Ramos (cell line): Measurements from ENCODE around the gene WNT4.

Source experiments
- in situ Hi-C: fragments of 300-500 bp; cut with MboI; formaldehyde crosslinking; loops from one replicate; pipeline ENCODE4 v1.14.3; 2022; ENCODE audit warnings: low sequenced_read_pairs; ENCODE audit not compliant: unreplicated experiment

WNT4 gene

GRCh38 chr1:22164841-22165808, 22.2 kb upstream of the WNT4 start:
- in situ Hi-C loops: no loop called here

GRCh38 chr1:22163564-22163963, 20.7 kb upstream of the WNT4 start:
- in situ Hi-C loops: no loop called here

DNA sequence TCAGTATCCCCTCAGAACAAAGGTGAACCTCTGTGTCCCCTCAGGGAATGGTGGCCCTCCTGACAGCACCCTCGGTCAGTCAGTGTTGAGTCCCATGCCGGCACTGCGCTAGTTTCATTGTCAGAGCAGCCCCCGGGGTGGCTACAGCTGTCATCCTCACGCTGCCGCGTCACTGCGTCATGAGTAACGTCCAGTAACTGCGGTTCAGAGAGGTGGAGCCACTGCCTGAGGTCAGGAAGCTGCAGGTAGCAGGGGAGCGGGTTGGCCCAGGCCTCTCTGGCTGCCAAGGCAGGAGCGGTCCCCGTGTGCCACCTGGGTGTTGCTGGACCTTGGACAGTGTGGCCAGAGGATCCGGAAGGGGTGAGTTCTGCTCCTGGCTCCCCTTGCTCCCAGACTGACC, 20.2 kb upstream of the WNT4 start:
- in situ Hi-C loops: no loop called here

DNA sequence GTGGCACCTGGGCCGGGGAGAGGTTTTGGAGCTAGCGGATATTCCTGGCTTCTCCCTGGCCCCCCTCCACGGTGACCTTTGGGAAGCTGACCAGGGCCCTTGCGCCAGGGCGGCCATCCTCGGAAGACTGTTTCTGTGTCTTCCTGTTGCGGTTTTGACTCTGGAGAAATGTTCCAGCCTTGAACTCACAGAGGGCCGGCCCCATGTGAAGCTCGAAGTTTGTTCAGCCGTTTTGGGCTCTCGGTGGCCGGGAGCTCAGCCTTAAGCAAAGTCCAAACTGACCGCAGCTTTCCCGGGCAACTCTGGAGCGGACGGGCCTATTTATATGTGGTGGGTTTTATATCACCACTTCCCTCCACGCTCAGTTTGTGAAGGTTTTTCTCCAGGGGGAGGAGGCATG, 17.0 kb upstream of the WNT4 start:
- in situ Hi-C loops: no loop called here

- in situ Hi-C loops: no loop called here
Measured at GRCh38 chr1:22158654-22159053, 15.8 kb upstream of the WNT4 start.

GRCh38 chr1:22157359-22157966, 14.6 kb upstream of the WNT4 start:
- in situ Hi-C loops: no loop called here

- in situ Hi-C loops: no loop called here
Measured at GRCh38 chr1:22155517-22155916, 12.6 kb upstream of the WNT4 start.

GRCh38 chr1:22154626-22155025, 11.7 kb upstream of the WNT4 start:
- in situ Hi-C loops: no loop called here

- in situ Hi-C loops: no loop called here
Measured at GRCh38 chr1:22153660-22154437, 11.0 kb upstream of the WNT4 start.

- in situ Hi-C loops: no loop called here
Measured at GRCh38 chr1:22150923-22151322, 8.0 kb upstream of the WNT4 start.

DNA sequence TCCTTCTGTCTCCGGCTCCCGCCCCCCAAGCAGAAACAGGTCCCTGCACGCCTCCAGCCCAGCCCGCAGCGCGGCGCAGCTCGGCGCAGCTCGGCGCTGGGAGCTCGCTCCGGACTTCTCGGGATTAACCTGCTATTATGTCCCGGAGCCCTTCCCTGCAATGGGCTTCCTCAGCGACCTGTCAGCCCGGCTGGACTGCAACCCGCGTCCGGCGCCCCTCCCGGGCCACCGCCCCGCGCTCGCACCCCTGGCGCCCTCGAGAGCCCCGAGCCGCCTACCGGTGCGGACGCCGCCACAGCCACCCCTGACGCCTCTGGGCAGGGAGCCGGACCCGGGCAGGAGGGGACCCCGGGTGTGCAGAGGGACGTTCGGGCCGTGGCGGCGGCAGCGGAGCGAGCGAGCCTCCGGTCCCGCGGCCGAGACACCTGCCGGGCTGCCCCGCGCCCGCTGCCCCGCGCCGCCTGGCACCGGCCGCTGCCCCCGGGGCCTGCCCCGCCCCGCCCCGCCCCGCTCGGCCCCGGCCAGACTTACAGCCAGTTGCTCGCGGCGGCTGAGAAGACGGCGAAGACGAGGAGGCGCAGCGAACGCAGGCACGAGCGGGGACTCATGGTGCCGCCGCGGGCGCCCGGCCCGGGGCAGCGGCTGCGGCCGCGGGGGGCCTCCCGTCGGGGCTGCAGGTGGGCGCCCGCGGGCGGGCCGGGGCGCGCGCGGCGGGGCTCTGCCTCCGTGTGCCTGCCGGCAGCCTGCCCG, 407 bp downstream of the WNT4 start:
- in situ Hi-C loops: no loop called here

DNA sequence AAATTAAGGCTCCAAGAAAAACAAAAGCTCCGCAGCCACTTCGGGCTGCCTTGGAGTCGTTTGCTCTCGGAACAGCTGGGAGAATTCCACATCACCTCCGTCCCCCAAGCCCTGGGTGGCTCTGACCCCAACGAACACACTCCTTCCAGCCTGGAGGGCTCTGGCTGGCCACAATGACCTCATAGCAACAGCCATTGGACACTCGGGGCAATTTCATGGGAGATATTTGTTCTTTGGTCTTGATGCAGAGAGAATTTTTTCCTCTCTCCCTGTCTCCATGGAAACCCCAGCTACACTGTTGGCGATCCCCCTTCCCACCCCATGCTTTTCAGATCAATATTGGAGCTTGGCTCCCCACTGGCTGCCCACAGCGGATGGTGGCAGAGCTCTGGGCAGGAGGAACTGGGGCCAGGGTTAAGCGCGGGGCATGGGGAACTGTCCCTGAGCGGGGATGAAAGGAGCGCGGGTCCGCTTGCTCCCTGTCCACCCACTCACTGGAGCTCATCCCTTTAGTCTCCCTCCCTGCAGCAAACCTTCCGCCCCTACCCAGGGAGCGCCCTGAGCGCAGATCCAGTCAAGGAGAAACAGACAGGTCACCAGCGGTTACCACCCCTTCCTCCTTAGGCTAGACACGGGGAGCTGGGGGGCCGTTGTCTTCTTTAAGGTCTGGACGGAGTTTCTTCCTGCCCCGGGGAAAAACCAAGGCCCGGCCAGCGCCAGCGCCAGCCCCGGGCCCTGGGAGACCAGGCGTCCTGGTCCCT, 1.2 kb downstream of the WNT4 start:
- in situ Hi-C loops: no loop called here

DNA sequence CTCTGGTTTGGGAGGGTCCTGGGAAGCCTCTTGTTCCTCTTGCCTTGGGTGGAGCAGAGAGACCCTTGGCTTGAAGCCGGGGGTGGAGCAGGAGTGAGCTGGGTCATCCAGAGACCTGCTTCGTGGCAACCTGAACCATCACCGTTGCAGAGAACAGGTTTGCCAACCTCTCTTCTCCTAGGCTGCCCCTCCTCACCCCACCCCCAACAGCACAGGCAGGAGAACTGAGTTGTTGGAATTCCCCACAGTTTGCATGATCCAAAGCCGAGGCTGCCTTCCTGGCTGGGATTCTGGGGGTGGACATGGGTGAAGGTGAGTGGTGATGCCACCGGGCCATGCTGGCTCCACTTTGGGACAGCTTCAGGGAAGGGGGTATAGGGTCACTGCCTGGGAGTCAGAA, 2.2 kb downstream of the WNT4 start:
- in situ Hi-C loops: no loop called here

GRCh38 chr1:22139817-22140216, 3.1 kb downstream of the WNT4 start:
- in situ Hi-C loops: no loop called here

GRCh38 chr1:22139066-22139594, 3.8 kb downstream of the WNT4 start:
- in situ Hi-C loops: no loop called here

- in situ Hi-C loops: no loop called here
Measured at GRCh38 chr1:22137004-22137720, 5.7 kb downstream of the WNT4 start.

GRCh38 chr1:22133931-22134324, 9.0 kb downstream of the WNT4 start:
- in situ Hi-C loops: loop anchor here (5.0 kb wide), 1 partner anchor 283 kb away; no protein-coding TSS in a partner anchor

- in situ Hi-C loops: loop anchor here (5.0 kb wide), 1 partner anchor 284 kb away; no protein-coding TSS in a partner anchor
Measured at GRCh38 chr1:22133247-22133930, 9.5 kb downstream of the WNT4 start.
